ENCODE results near the gene PCIF1.

GRCh38 chr20:45924391-45925261 is 9.9 kb upstream of the PCIF1 start:
- TF ChIP-seq CTCF (conservative IDR thresholded peaks at IDR 0.05 in 1 of 2, IDR thresholded peaks at IDR 0.05 in 1 of 2; ENCODE audit: extremely low read depth in 1 of 2, insufficient read depth in 1 of 2, low read depth in 1 of 2, low read length in 2 of 2) = no peak
- TF ChIP-seq EZH2 (IDR thresholded peaks at IDR 0.05; ENCODE audit: borderline replicate concordance, low read length) = no peak

All from mammary epithelial cell (primary cell).